KMS-11 (cell line): ENCODE data around the gene PCNT.
A peak's percentile ranks its signal among the peaks of the same experiment; 100 is the strongest.

Source experiments
- H2AFZ ChIP-seq: fragments of 200-600 bp; sonication (generic); 2 replicates; pipeline ENCODE4 v1.6.1; 2016; ENCODE audit warnings: antibody characterized with exemption, mixed run types, low read depth
- H3K27ac ChIP-seq: fragments of 200-600 bp; sonication (generic); 2 replicates; pipeline ENCODE4 v1.6.1; 2016; ENCODE audit warnings: mild to moderate bottlenecking, mixed run types
- H3K27me3 ChIP-seq: fragments of 200-600 bp; sonication (generic); 2 replicates; pipeline ENCODE4 v1.6.1; 2017; ENCODE audit warnings: mild to moderate bottlenecking, low read depth, mixed run types, moderate library complexity; ENCODE audit not compliant: insufficient read depth
- H3K36me3 ChIP-seq: fragments of 200-600 bp; sonication (generic); 2 replicates; pipeline ENCODE4 v1.6.1; 2017; ENCODE audit warnings: mild to moderate bottlenecking, mixed run types; ENCODE audit not compliant: insufficient read depth
- H3K4me1 ChIP-seq: fragments of 200-600 bp; sonication (generic); 2 replicates; pipeline ENCODE4 v1.6.1; 2016; ENCODE audit warnings: mild to moderate bottlenecking, low read depth, mixed run types; ENCODE audit not compliant: poor library complexity, severe bottlenecking
- H3K4me2 ChIP-seq: fragments of 200-600 bp; sonication (generic); 2 replicates; pipeline ENCODE4 v1.7.0; 2016; ENCODE audit warnings: mild to moderate bottlenecking, mixed run types
- H3K4me3 ChIP-seq: fragments of 200-600 bp; sonication (generic); IDR thresholded peaks from 2 replicates; pipeline ENCODE4 v1.6.1; 2017; ENCODE audit warnings: low read depth, low read length, mixed read lengths; ENCODE audit not compliant: insufficient read depth
- H3K79me2 ChIP-seq: fragments of 200-600 bp; sonication (generic); 2 replicates; pipeline ENCODE4 v1.6.1; 2016; ENCODE audit warnings: low read depth, mixed run types; ENCODE audit not compliant: insufficient read depth
- H3K9ac ChIP-seq: fragments of 200-600 bp; sonication (generic); 2 replicates; pipeline ENCODE4 v1.6.1; 2016; ENCODE audit warnings: mild to moderate bottlenecking, mixed run types
- H4K20me1 ChIP-seq: fragments of 200-600 bp; sonication (generic); 2 replicates; pipeline ENCODE4 v1.6.1; 2016; ENCODE audit warnings: mild to moderate bottlenecking, mixed run types; ENCODE audit not compliant: insufficient read depth
- CTCF ChIP-seq: fragments of 200-600 bp; sonication (generic); conservative IDR thresholded peaks from 2 replicates; pipeline ENCODE4 v1.6.1; 2017; ENCODE audit warnings: low read depth, mild to moderate bottlenecking, antibody characterized with exemption, low read length, moderate library complexity, mixed read lengths

The PCNT gene

DNA sequence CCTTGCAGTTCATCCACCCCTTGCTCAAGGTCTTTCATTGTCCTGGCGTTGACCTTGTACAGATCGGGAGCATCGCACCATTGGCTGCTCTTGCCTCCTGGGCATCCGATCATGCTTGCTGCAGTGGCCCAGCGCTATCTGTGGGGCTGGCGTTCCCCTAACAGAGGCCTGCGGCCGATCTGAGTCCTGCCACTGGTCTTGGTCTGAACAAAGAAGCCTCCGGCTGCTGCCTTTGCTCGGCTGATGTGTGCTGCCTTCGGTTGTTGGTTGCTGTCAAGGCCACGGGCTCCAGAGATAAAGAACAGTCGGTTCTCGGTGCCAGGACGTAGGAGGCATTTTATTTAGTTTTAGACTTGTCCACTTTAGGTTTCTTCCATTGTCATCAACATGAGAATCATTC lies 39.0 kb downstream of the PCNT start:
- Histone ChIP-seq H3K79me2 (peaks cover 15% of the 10 kb centered on the region; the same call in 1 of the 2 replicates), H3K27ac (no peak overlapping the region), H3K4me2 (no peak overlapping the region), H2AFZ (no peak overlapping the region), H3K27me3 (no peaks in the 10 kb centered on the region), H3K36me3 (peaks cover 5% of the 10 kb centered on the region; the same call in 1 of the 2 replicates), H3K4me3 (no peak overlapping the region), H3K4me1 (peaks cover 46% of the 10 kb centered on the region), H4K20me1 (no peaks in the 10 kb centered on the region), H3K9ac (no peak overlapping the region)
- no peak for TF ChIP-seq CTCF

- Histone ChIP-seq H2AFZ (no peak overlapping the region), H3K4me1 (peaks cover 46% of the 10 kb centered on the region), H3K27ac (no peak overlapping the region), H3K4me2 (no peak overlapping the region), H3K79me2 (peaks cover 15% of the 10 kb centered on the region; the same call in 1 of the 2 replicates), H3K9ac (no peak overlapping the region), H3K36me3 (peaks cover 5% of the 10 kb centered on the region; the same call in 1 of the 2 replicates), H4K20me1 (no peaks in the 10 kb centered on the region), H3K4me3 (no peak overlapping the region), H3K27me3 (no peaks in the 10 kb centered on the region)
- no peak for TF ChIP-seq CTCF
Observed at GRCh38 chr21:46363698-46364097, 39.7 kb downstream of the PCNT start.

- Histone ChIP-seq H3K36me3 (no peaks in the 10 kb centered on the region; the same call in 1 of the 2 replicates), H3K4me3 (no peak overlapping the region), H3K27me3 (no peaks in the 10 kb centered on the region), H3K4me1 (peaks cover 57% of the 10 kb centered on the region), H3K27ac (no peak overlapping the region), H3K9ac (no peak overlapping the region), H3K4me2 (no peak overlapping the region), H4K20me1 (no peaks in the 10 kb centered on the region), H2AFZ (no peak overlapping the region), H3K79me2 (peaks cover 27% of the 10 kb centered on the region)
- TF ChIP-seq CTCF: no peak
Observed at GRCh38 chr21:46366091-46366490, 42.1 kb downstream of the PCNT start.

DNA sequence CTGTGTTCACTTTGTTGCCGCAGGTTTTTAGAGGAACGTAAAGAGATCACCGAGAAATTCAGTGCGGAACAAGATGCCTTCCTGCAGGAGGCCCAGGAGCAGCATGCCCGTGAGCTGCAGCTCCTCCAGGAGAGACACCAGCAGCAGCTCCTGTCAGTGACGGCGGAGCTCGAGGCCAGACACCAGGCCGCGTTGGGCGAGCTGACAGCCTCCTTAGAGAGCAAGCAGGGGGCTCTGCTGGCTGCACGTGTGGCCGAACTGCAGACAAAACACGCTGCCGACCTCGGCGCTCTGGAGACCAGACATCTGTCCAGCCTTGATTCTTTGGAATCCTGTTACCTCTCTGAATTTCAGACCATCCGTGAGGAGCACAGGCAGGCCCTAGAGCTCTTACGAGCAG lies 42.6 kb downstream of the PCNT start:
- H3K4me3 ChIP-seq: no peak overlapping the region
- H2AFZ ChIP-seq: no peak overlapping the region
- H3K27ac ChIP-seq: peak overlapping the region; percentile 95; the same call in 1 of the 2 replicates
- H3K79me2 ChIP-seq: peaks cover 31% of the 10 kb centered on the region
- no peaks in the 10 kb centered on the region; the same call in 1 of the 2 replicates for H3K36me3 ChIP-seq
- H3K4me2 ChIP-seq: no peak overlapping the region
- no peaks in the 10 kb centered on the region for H4K20me1 ChIP-seq
- no peak overlapping the region for H3K9ac ChIP-seq
- H3K27me3 ChIP-seq: no peaks in the 10 kb centered on the region
- H3K4me1 ChIP-seq: peaks cover 61% of the 10 kb centered on the region
- no peak for TF ChIP-seq CTCF
